ENCODE measurements around the gene ASPDH.

Gene ASPDH

DNA sequence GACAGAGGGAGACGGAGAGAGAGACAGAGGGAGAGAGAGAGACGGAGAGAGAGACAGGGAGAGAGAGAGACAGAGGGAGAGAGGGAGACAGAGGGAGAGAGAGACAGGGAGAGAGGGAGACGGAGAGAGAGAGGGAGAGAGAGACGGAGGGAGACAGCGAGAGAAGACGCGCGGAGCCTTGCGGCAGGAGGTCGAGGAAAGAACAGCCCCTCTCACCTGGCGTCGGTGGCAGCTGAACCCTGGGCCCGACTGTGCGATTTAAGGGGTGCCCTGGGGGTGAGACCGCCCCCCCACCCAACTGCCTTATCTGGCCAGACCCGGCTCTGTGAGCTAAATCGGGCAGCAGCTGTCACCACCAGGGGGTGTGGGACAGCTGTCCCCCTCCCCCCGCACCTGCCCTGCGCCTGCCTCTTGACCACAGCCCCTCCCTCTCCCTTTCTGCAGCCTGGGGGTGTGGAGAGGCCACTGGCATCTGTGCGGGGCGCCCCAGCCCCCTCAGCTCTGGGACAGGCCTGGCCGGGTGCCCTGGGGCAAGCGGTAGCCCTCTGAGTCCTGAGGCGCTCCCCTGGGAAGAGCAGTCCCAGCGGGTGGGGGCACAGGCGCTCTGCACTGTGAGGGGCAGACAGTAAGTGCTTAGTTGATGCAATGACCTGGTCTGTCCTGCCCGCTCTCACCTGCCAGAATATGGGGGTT is 13.5 kb downstream of the ASPDH start:
- Mint-ChIP-seq H3K9me3 (no peaks in the 10 kb centered on the region), H3K27me3 (no peaks in the 10 kb centered on the region), H3K27ac (no peak overlapping the region), H3K4me3 (no peak overlapping the region), H3K4me1 (no peaks in the 10 kb centered on the region), H3K36me3 (ENCODE audit: low read depth) (no peaks in the 10 kb centered on the region)
- DNase-seq (no peak), ATAC-seq (peak; percentile 44)

GRCh38 chr19:50498219-50499056 is 15.3 kb downstream of the ASPDH start:
- Mint-ChIP-seq H3K9me3 (no peaks in the 10 kb centered on the region), H3K27me3 (no peaks in the 10 kb centered on the region), H3K4me1 (no peaks in the 10 kb centered on the region), H3K4me3 (no peak overlapping the region), H3K27ac (no peak overlapping the region), H3K36me3 (ENCODE audit: low read depth) (no peaks in the 10 kb centered on the region)
- DNase-seq (no peak), ATAC-seq (no peak)

GRCh38 chr19:50497022-50497405 is 16.7 kb downstream of the ASPDH start:
- H3K9me3 Mint-ChIP-seq, result no peaks in the 10 kb centered on the region
- H3K27me3 Mint-ChIP-seq, result no peaks in the 10 kb centered on the region
- H3K27ac Mint-ChIP-seq, result no peak overlapping the region
- H3K4me1 Mint-ChIP-seq, result peaks cover 5% of the 10 kb centered on the region
- H3K36me3 Mint-ChIP-seq (ENCODE audit: low read depth), result no peaks in the 10 kb centered on the region
- H3K4me3 Mint-ChIP-seq, result no peak overlapping the region
- no peak for DNase-seq
- ATAC-seq, result no peak

GRCh38 chr19:50496189-50497021 is 17.3 kb downstream of the ASPDH start:
- H3K27me3 Mint-ChIP-seq, result peaks cover 2% of the 10 kb centered on the region
- peaks cover 11% of the 10 kb centered on the region for H3K4me1 Mint-ChIP-seq
- H3K36me3 Mint-ChIP-seq (ENCODE audit: low read depth), result no peaks in the 10 kb centered on the region
- H3K4me3 Mint-ChIP-seq, result no peak overlapping the region
- H3K27ac Mint-ChIP-seq, result no peak overlapping the region
- H3K9me3 Mint-ChIP-seq, result no peaks in the 10 kb centered on the region
- ATAC-seq (no peak), DNase-seq (no peak)

GRCh38 chr19:50495020-50495531 is 18.6 kb downstream of the ASPDH start:
- Mint-ChIP-seq H3K27ac (no peak overlapping the region), H3K27me3 (peaks cover 2% of the 10 kb centered on the region), H3K9me3 (no peaks in the 10 kb centered on the region), H3K4me1 (peaks cover 17% of the 10 kb centered on the region), H3K36me3 (ENCODE audit: low read depth) (no peaks in the 10 kb centered on the region), H3K4me3 (no peak overlapping the region)
- DNase-seq, result no peak
- no peak for ATAC-seq

GRCh38 chr19:50494186-50495019 is 19.3 kb downstream of the ASPDH start:
- no peak overlapping the region for H3K4me3 Mint-ChIP-seq
- H3K27me3 Mint-ChIP-seq, result peaks cover 2% of the 10 kb centered on the region
- H3K9me3 Mint-ChIP-seq, result no peaks in the 10 kb centered on the region
- no peaks in the 10 kb centered on the region for H3K36me3 Mint-ChIP-seq (ENCODE audit: low read depth)
- no peak for ATAC-seq
- peaks cover 17% of the 10 kb centered on the region for H3K4me1 Mint-ChIP-seq
- DNase-seq, result no peak
- H3K27ac Mint-ChIP-seq, result no peak overlapping the region

DNA sequence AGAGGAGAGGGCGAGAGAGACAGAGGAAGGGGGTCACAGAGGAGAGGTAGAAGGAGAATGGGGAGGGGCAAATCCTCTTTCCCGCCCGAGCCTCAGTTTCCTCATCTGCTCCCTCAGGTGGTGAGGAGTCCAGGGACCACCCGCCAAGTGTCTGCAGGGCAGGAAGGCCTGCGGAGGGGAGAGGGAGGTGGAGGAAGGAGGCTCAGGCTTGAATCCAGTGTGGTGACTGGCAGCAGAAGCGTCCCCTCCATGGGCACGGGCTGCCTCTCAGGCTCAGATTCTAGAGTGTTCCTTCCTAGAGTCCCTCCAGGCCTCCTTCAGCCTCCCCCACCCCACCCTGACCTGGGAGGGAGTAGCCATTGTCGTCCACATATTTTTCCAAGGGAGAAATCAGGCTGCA is 20.5 kb downstream of the ASPDH start:
- peaks cover 17% of the 10 kb centered on the region for H3K4me1 Mint-ChIP-seq
- H3K9me3 Mint-ChIP-seq, result no peaks in the 10 kb centered on the region
- H3K36me3 Mint-ChIP-seq (ENCODE audit: low read depth), result no peaks in the 10 kb centered on the region
- H3K27ac Mint-ChIP-seq, result no peak overlapping the region
- no peak for DNase-seq
- ATAC-seq, result no peak
- no peak overlapping the region for H3K4me3 Mint-ChIP-seq
- H3K27me3 Mint-ChIP-seq, result peaks cover 2% of the 10 kb centered on the region

GRCh38 chr19:50492303-50493052 is 21.2 kb downstream of the ASPDH start:
- Mint-ChIP-seq H3K4me1 (peaks cover 17% of the 10 kb centered on the region), H3K27ac (no peak overlapping the region), H3K4me3 (peak overlapping the region; percentile 47), H3K9me3 (no peaks in the 10 kb centered on the region), H3K36me3 (ENCODE audit: low read depth) (no peaks in the 10 kb centered on the region), H3K27me3 (peaks cover 2% of the 10 kb centered on the region)
- ATAC-seq (peak; percentile 91), DNase-seq (peak; percentile 57)

- no peak overlapping the region for H3K27ac Mint-ChIP-seq
- peaks cover 6% of the 10 kb centered on the region for H3K9me3 Mint-ChIP-seq
- ATAC-seq (no peak), DNase-seq (no peak)
- H3K4me3 Mint-ChIP-seq, result no peak overlapping the region
- peaks cover 17% of the 10 kb centered on the region for H3K4me1 Mint-ChIP-seq
- peaks cover 2% of the 10 kb centered on the region for H3K27me3 Mint-ChIP-seq
- peaks cover 6% of the 10 kb centered on the region for H3K36me3 Mint-ChIP-seq (ENCODE audit: low read depth)
These were observed 22.7 kb downstream of the ASPDH start for GRCh38 chr19:50490991-50491472.

GRCh38 chr19:50490411-50490811 is 23.3 kb downstream of the ASPDH start:
- Mint-ChIP-seq H3K27me3 (peaks cover 2% of the 10 kb centered on the region), H3K27ac (no peak overlapping the region), H3K4me3 (no peak overlapping the region)

DNA sequence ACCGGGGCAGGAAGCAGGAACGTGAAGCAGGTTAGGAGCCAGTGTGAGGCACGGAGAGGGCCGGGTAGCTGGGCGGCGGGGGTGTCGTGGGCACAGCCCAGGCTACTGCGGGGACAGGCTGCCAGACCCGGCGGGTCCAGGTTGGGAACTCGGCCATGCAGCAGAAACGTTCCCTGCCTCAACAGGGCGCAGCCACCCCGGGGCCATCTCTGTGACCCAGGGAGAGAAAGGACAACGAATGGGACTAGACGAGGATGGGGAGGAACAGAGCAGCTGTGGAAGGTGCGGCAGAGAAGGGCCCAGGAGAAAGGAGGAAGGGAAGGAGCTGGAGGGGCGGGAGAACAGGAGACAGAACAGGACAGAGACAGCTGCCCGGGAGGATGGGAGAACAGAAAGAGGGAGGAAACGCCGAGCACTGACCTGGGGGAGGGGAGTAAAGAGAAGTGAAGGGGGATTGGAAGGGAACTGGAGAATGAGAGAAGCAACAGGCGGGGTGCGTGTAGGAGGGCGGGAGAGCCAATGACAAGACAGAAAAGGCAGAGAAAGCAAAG is 24.2 kb downstream of the ASPDH start:
- no peak overlapping the region for H3K4me3 Mint-ChIP-seq
- peaks cover 6% of the 10 kb centered on the region for H3K9me3 Mint-ChIP-seq
- ATAC-seq (no peak), DNase-seq (no peak)
- H3K27me3 Mint-ChIP-seq, result peaks cover 2% of the 10 kb centered on the region
- H3K4me1 Mint-ChIP-seq, result peaks cover 17% of the 10 kb centered on the region
- no peak overlapping the region for H3K27ac Mint-ChIP-seq
- H3K36me3 Mint-ChIP-seq (ENCODE audit: low read depth), result peaks cover 13% of the 10 kb centered on the region

More at GRCh38 chr19:50490411-50490811, 23.3 kb downstream of the ASPDH start:
- Mint-ChIP-seq H3K36me3 (ENCODE audit: low read depth) (peaks cover 10% of the 10 kb centered on the region), H3K9me3 (peaks cover 6% of the 10 kb centered on the region), H3K4me1 (peaks cover 17% of the 10 kb centered on the region)
- ATAC-seq, result no peak
- DNase-seq, result no peak

- peaks cover 2% of the 10 kb centered on the region for H3K27me3 Mint-ChIP-seq
- ATAC-seq (no peak), DNase-seq (no peak)
- H3K4me3 Mint-ChIP-seq, result no peak overlapping the region
- H3K9me3 Mint-ChIP-seq, result peaks cover 6% of the 10 kb centered on the region
- H3K4me1 Mint-ChIP-seq, result peaks cover 17% of the 10 kb centered on the region
- H3K27ac Mint-ChIP-seq, result no peak overlapping the region
- peaks cover 13% of the 10 kb centered on the region for H3K36me3 Mint-ChIP-seq (ENCODE audit: low read depth)
These were observed 25.1 kb downstream of the ASPDH start for GRCh38 chr19:50488389-50489194.
